ENCODE results near the gene PACRG.

The PACRG gene

GRCh38 chr6:163152701-163153100 is 424.9 kb downstream of the PACRG start:
- no peak for DNase-seq

GRCh38 chr6:163159110-163159509 is 431.3 kb downstream of the PACRG start:
- DNase-seq = no peak

GRCh38 chr6:163159689-163160088 is 431.9 kb downstream of the PACRG start:
- no peak for DNase-seq

- no peak for DNase-seq
Measured at GRCh38 chr6:163162007-163162873, 434.5 kb downstream of the PACRG start.

GRCh38 chr6:163162874-163163213 is 435.1 kb downstream of the PACRG start:
- DNase-seq = no peak

- no peak for DNase-seq
Measured at GRCh38 chr6:163164175-163164900, 436.6 kb downstream of the PACRG start.

- no peak for DNase-seq
Measured at GRCh38 chr6:163165155-163165910, 437.6 kb downstream of the PACRG start.

GRCh38 chr6:163165922-163166321 is 438.1 kb downstream of the PACRG start:
- no peak for DNase-seq

- no peak for DNase-seq
Measured at GRCh38 chr6:163166507-163166906, 438.7 kb downstream of the PACRG start.

- DNase-seq = no peak
Measured at GRCh38 chr6:163169521-163169920, 441.7 kb downstream of the PACRG start.

- no peak for DNase-seq
Measured at GRCh38 chr6:163170294-163170883, 442.6 kb downstream of the PACRG start.

- no peak for DNase-seq
Measured at GRCh38 chr6:163173741-163174140, 446.0 kb downstream of the PACRG start.

GRCh38 chr6:163175301-163175700 is 447.5 kb downstream of the PACRG start:
- no peak for DNase-seq

GRCh38 chr6:163176097-163176496 is 448.3 kb downstream of the PACRG start:
- DNase-seq = no peak

- no peak for DNase-seq
Measured at GRCh38 chr6:163177007-163177406, 449.2 kb downstream of the PACRG start.

- DNase-seq = no peak
Measured at GRCh38 chr6:163177892-163178420, 450.2 kb downstream of the PACRG start.

GRCh38 chr6:163179061-163179460 is 451.3 kb downstream of the PACRG start:
- DNase-seq = no peak

GRCh38 chr6:163179721-163180120 is 451.9 kb downstream of the PACRG start:
- no peak for DNase-seq

GRCh38 chr6:163180874-163181541 is 453.2 kb downstream of the PACRG start:
- DNase-seq = peak; percentile 60

GRCh38 chr6:163181666-163182180 is 453.9 kb downstream of the PACRG start:
- no peak for DNase-seq

GRCh38 chr6:163182696-163183095 is 454.9 kb downstream of the PACRG start:
- no peak for DNase-seq

- no peak for DNase-seq
Measured at GRCh38 chr6:163183806-163184205, 456.0 kb downstream of the PACRG start.

Measured in right forelimb (tissue), 1 donor.